Measurements from ENCODE around the gene NSUN2. TPM values are rescaled to one million over a fixed set of nuclear protein-coding genes. Genes with fewer than 3 reads are reported as not detected.

NSUN2 gene
- total RNA-seq, 4 donors from 2014 or later = 37.7 to 65.8 (median 49.0) TPM

- H3K4me3 ChIP-seq = no peak overlapping the region
- H3K27ac ChIP-seq = no peak overlapping the region
- H3K36me3 ChIP-seq = no peaks in the 10 kb centered on the region
- intact Hi-C loops (cut with DNase I) = no loop called here
- peaks cover 0 to 51% (median 1%) of the 10 kb centered on the region in 4 donors for H3K27me3 ChIP-seq
- no peak for DNase-seq
- 75 to 87% methylated on average over 9 to 10 of the region's 15 CpGs for WGBS, 2 donors
- TF ChIP-seq CTCF (IDR thresholded peaks at IDR 0.05) (no peak), POLR2A (IDR thresholded peaks at IDR 0.05) (no peak)
- peaks cover 9 to 17% (median 13%) of the 10 kb centered on the region in 3 donors for H3K4me1 ChIP-seq
- no peaks in the 10 kb centered on the region for H3K9me3 ChIP-seq
These were observed 46.8 kb downstream of the NSUN2 start for GRCh38 chr5:6585939-6586646.

- no peak overlapping the region for H3K4me3 ChIP-seq
- intact Hi-C loops (cut with DNase I) = no loop called here
- no peaks in the 10 kb centered on the region for H3K36me3 ChIP-seq
- H3K9me3 ChIP-seq = no peaks in the 10 kb centered on the region
- peaks cover 0 to 55% (median 1%) of the 10 kb centered on the region in 4 donors for H3K27me3 ChIP-seq
- peaks cover 9 to 17% (median 13%) of the 10 kb centered on the region in 3 donors for H3K4me1 ChIP-seq
- no peak for DNase-seq
- 52 to 62% methylated on average over 6 of the region's 6 CpGs for WGBS, 2 donors
- no peak for TF ChIP-seq POLR2A (IDR thresholded peaks at IDR 0.05)
- TF ChIP-seq CTCF (IDR thresholded peaks at IDR 0.05) = no peak
- no peak overlapping the region for H3K27ac ChIP-seq
These were observed 47.7 kb downstream of the NSUN2 start for GRCh38 chr5:6585168-6585567.

GRCh38 chr5:6584727-6585126 is 48.1 kb downstream of the NSUN2 start:
- no peak for DNase-seq
- peaks cover 9 to 17% (median 13%) of the 10 kb centered on the region in 3 donors for H3K4me1 ChIP-seq
- H3K27ac ChIP-seq = no peak overlapping the region
- 75 to 86% methylated on average over 7 to 8 of the region's 8 CpGs for WGBS, 2 donors
- no peak for TF ChIP-seq POLR2A (IDR thresholded peaks at IDR 0.05)
- no peak for TF ChIP-seq CTCF (IDR thresholded peaks at IDR 0.05)
- no peaks in the 10 kb centered on the region for H3K9me3 ChIP-seq
- H3K4me3 ChIP-seq = no peak overlapping the region
- intact Hi-C loops (cut with DNase I) = no loop called here
- H3K27me3 ChIP-seq = peaks cover 0 to 59% (median 1%) of the 10 kb centered on the region in 4 donors
- no peaks in the 10 kb centered on the region for H3K36me3 ChIP-seq

- WGBS, 2 donors = 70 to 74% methylated on average over 5 to 6 of the region's 6 CpGs
- intact Hi-C loops (cut with DNase I) = no loop called here
- no peak overlapping the region for H3K4me3 ChIP-seq
- peaks cover 0 to 63% (median 1%) of the 10 kb centered on the region in 4 donors for H3K27me3 ChIP-seq
- TF ChIP-seq POLR2A (IDR thresholded peaks at IDR 0.05) (no peak), CTCF (IDR thresholded peaks at IDR 0.05) (no peak)
- no peaks in the 10 kb centered on the region for H3K9me3 ChIP-seq
- no peak overlapping the region for H3K27ac ChIP-seq
- no peaks in the 10 kb centered on the region for H3K36me3 ChIP-seq
- no peak for DNase-seq
- peaks cover 9 to 17% (median 13%) of the 10 kb centered on the region in 3 donors for H3K4me1 ChIP-seq
These were observed 48.7 kb downstream of the NSUN2 start for GRCh38 chr5:6584101-6584645.

Data from esophagus squamous epithelium (tissue), 5 donors.